SK-N-MC (cell line): Measurements from ENCODE around the gene PFDN4.

Experiments
- DNase-seq: peaks from one replicate; pipeline ENCODE4 v3.0.0-alpha.2; 2011; ENCODE audit warnings: low read depth, low spot score
- H3K27ac ChIP-seq: fragments of 200-600 bp; sonication (generic); 2 replicates; pipeline ENCODE4 v1.5.1; 2016; ENCODE audit warnings: mixed run types
- H3K36me3 ChIP-seq: fragments of 200-600 bp; sonication (generic); 2 replicates; pipeline ENCODE4 v1.6.1; 2017; ENCODE audit warnings: antibody characterized with exemption, low read length, mixed read lengths; ENCODE audit not compliant: insufficient read depth
- H3K4me3 ChIP-seq: fragments of 200-600 bp; sonication (generic); 2 replicates; pipeline ENCODE4 v1.5.1; 2016
- H3K9ac ChIP-seq: fragments of 200-600 bp; sonication (generic); 2 replicates; pipeline ENCODE4 v1.8.0; 2017; ENCODE audit warnings: mixed run types, mixed read lengths; ENCODE audit not compliant: insufficient read length
- H3K9me3 ChIP-seq: fragments of 200-600 bp; sonication (generic); 2 replicates; pipeline ENCODE4 v1.6.1; 2017; ENCODE audit warnings: low read depth, mild to moderate bottlenecking, antibody characterized with exemption, low read length, moderate library complexity, mixed read lengths
- EZH2 ChIP-seq: fragments of 200-600 bp; sonication (generic); IDR thresholded peaks from one replicate; pipeline ENCODE4 v1.6.1; 2017; ENCODE audit warnings: antibody characterized with exemption
- FOXP2 ChIP-seq: optimal IDR thresholded peaks from 2 replicates; pipeline ENCODE3; 2011; ENCODE audit warnings: mild to moderate bottlenecking, moderate library complexity; ENCODE audit not compliant: insufficient read depth; ENCODE audit errors: extremely low read length, control extremely low read depth
- POLR2AphosphoS5 ChIP-seq: IDR thresholded peaks from 2 replicates; pipeline ENCODE4 v1.6.1; 2012; ENCODE audit warnings: mild to moderate bottlenecking, low read depth, low read length, borderline replicate concordance

Gene PFDN4

GRCh38 chr20:54215157-54215789 is 7.4 kb downstream of the PFDN4 start:
- Histone ChIP-seq H3K27ac (no peak overlapping the region), H3K9ac (no peak overlapping the region), H3K36me3 (peaks cover 66% of the 10 kb centered on the region), H3K4me3 (no peak overlapping the region), H3K9me3 (no peaks in the 10 kb centered on the region)
- no peak for TF ChIP-seq FOXP2
- TF ChIP-seq POLR2AphosphoS5, result no peak
- TF ChIP-seq EZH2, result no peak
- DNase-seq, result no peak

GRCh38 chr20:54217762-54218161 is 9.9 kb downstream of the PFDN4 start:
- Histone ChIP-seq H3K4me3 (no peak overlapping the region), H3K36me3 (peaks cover 43% of the 10 kb centered on the region)

GRCh38 chr20:54218470-54218869 is 10.6 kb downstream of the PFDN4 start:
- Histone ChIP-seq H3K9ac (peak overlapping the region; percentile 26), H3K4me3 (no peak overlapping the region), H3K36me3 (peaks cover 36% of the 10 kb centered on the region), H3K9me3 (no peaks in the 10 kb centered on the region), H3K27ac (peak overlapping the region; percentile 33)
- DNase-seq, result no peak
- TF ChIP-seq FOXP2 (no peak), POLR2AphosphoS5 (no peak), EZH2 (no peak)

More at GRCh38 chr20:54217762-54218161, 9.9 kb downstream of the PFDN4 start:
- DNase-seq, result no peak
- no peaks in the 10 kb centered on the region for H3K9me3 ChIP-seq
- no peak overlapping the region for H3K27ac ChIP-seq
- no peak overlapping the region for H3K9ac ChIP-seq
- no peak for TF ChIP-seq FOXP2
- no peak for TF ChIP-seq POLR2AphosphoS5
- TF ChIP-seq EZH2, result no peak

DNA sequence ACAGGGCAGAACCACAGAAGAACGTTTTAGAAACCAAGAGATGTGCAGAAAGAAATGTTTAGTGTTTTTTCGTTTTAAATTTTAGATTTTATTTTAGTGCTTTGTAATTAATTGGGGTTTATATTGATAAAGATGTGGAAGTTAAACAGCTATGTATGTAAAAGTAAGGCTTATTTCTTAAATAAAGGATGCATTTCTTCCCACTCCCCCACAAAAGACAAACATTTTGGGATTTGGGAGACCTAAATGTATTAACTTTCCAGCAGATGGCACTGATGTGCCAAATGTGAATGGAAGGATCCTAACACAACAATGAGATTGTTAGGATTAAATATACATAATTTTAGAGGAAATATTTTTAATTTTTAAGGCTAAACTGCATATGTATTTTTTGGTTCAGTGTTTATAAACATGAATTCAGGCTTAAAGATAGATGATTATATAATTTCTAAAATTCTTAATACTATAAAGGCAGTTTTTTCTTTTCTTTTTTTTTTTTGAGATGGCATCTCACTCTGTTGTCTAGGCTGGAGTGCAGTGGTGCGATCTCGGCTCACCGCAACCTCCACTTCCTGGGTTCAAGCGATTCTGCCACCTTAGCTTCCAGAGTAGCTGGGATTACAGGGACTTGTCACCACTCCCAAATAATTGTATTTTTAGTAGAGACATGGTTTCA is 12.0 kb downstream of the PFDN4 start:
- Histone ChIP-seq H3K4me3 (no peak overlapping the region), H3K36me3 (peaks cover 32% of the 10 kb centered on the region), H3K9ac (no peak overlapping the region), H3K27ac (no peak overlapping the region), H3K9me3 (no peaks in the 10 kb centered on the region)
- TF ChIP-seq FOXP2, result no peak
- TF ChIP-seq POLR2AphosphoS5, result no peak
- no peak for TF ChIP-seq EZH2
- no peak for DNase-seq

- Histone ChIP-seq H3K9ac (no peak overlapping the region), H3K4me3 (no peak overlapping the region), H3K36me3 (peaks cover 23% of the 10 kb centered on the region), H3K27ac (no peak overlapping the region), H3K9me3 (no peaks in the 10 kb centered on the region)
- TF ChIP-seq FOXP2 (no peak), EZH2 (no peak), POLR2AphosphoS5 (no peak)
- no peak for DNase-seq
These were observed 12.8 kb downstream of the PFDN4 start for GRCh38 chr20:54220722-54221121.

GRCh38 chr20:54221353-54221752 is 13.5 kb downstream of the PFDN4 start:
- Histone ChIP-seq H3K36me3 (peaks cover 17% of the 10 kb centered on the region), H3K4me3 (no peak overlapping the region), H3K9me3 (no peaks in the 10 kb centered on the region), H3K27ac (no peak overlapping the region), H3K9ac (no peak overlapping the region)
- no peak for TF ChIP-seq POLR2AphosphoS5
- TF ChIP-seq FOXP2, result no peak
- no peak for TF ChIP-seq EZH2
- DNase-seq, result no peak

DNA sequence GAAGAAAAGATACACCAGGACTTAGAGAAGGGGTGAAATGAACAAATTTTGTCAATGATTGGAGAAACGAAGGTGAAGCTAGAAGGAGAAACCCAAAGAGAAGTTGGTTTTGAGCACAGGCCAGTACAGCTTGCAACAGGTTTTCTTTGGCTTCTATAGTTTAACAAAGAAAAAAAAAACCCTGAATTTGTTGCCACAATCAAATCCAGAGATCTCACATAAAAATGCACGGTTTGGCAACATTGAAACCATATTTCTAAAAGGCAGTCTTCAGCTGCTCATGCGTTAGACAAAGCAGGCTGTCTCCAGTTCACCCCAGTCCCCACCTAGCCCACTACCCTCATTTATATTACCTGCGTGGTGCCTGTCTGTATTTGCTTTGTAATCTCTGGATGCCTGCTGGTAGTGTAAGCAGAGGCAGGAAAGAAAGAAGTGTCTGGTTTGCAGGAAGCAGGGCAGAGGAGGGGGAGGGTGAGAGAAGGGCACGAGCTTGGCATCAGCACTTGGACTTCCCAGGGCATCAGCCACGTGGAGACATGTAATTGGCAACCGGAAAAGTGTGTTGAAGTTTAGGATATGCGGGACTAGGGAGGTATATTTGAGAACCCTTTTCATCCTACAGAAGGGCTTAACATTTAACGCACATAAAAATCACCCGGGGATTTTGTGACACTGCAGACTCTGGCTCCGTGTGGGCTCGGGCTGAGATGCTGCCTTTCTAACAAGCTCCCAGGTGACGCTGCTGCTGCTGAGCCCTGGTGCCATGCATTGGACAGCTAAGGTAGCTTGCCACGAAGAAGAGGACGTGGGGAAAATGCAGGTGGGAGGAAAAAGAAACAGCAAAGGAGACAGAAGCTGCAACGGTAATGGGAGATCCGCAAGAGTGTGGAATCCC is 14.4 kb downstream of the PFDN4 start:
- H3K4me3 ChIP-seq, result no peak overlapping the region
- TF ChIP-seq POLR2AphosphoS5, result no peak
- no peak for TF ChIP-seq FOXP2
- no peak for TF ChIP-seq EZH2
- H3K36me3 ChIP-seq, result peaks cover 11% of the 10 kb centered on the region
- no peaks in the 10 kb centered on the region for H3K9me3 ChIP-seq
- H3K9ac ChIP-seq, result no peak overlapping the region
- no peak for DNase-seq
- no peak overlapping the region for H3K27ac ChIP-seq

- no peak overlapping the region for H3K27ac ChIP-seq
- TF ChIP-seq EZH2 (no peak), FOXP2 (no peak), POLR2AphosphoS5 (no peak)
- H3K4me3 ChIP-seq, result no peak overlapping the region
- H3K9ac ChIP-seq, result no peak overlapping the region
- H3K9me3 ChIP-seq, result no peaks in the 10 kb centered on the region
- peaks cover 5% of the 10 kb centered on the region for H3K36me3 ChIP-seq
- DNase-seq, result no peak
These were observed 15.4 kb downstream of the PFDN4 start for GRCh38 chr20:54223285-54223684.
